Testis (tissue), 3 donors: ENCODE data around the gene SIK3. TPM values are rescaled to one million over a fixed set of nuclear protein-coding genes. Genes with fewer than 3 reads are reported as not detected.

Source experiments
- DNase-seq: peaks from one replicate; pipeline ENCODE4 v3.0.0-alpha.2; 2019
- H3K27ac ChIP-seq, 2 donors: fragments of 200-600 bp; sonication (generic); one replicate each; pipeline ENCODE4 v1.5.1; 2019
- H3K27me3 ChIP-seq: fragments of 200-600 bp; sonication (generic); one replicate; pipeline ENCODE4 v1.5.1; 2019
- H3K36me3 ChIP-seq: fragments of 200-600 bp; sonication (generic); one replicate; pipeline ENCODE4 v1.5.1; 2017; ENCODE audit warnings: low read depth; ENCODE audit errors: missing control alignments
- H3K4me1 ChIP-seq: fragments of 200-600 bp; sonication (generic); one replicate; pipeline ENCODE4 v1.5.1; 2019
- H3K4me3 ChIP-seq, 2 donors: fragments of 200-600 bp; sonication (generic); one replicate each; pipeline ENCODE4 v1.5.1; 2017 to 2019
- H3K9me3 ChIP-seq: fragments of 200-600 bp; sonication (generic); one replicate; pipeline ENCODE4 v1.5.1; 2017
- POLR2A ChIP-seq: fragments of 450-650 bp; IDR thresholded peaks from one replicate; pipeline ENCODE4 v1.6.1; 2017; ENCODE audit warnings: antibody characterized with exemption, mild to moderate bottlenecking, moderate library complexity
- WGBS, 2 donors: methylation state at CpG; one replicate each; pipeline ENCODE4 v1.1.5; 2018; 5-methylcytosine and 5-hydroxymethylcytosine counted together
- intact Hi-C: fragments of 100-400 bp; cut with DNase I; formaldehyde crosslinking; loops from one replicate; pipeline ENCODE4 v1.15.1; 2023; ENCODE audit warnings: low total_unique reads
- polyA plus RNA-seq: library from polyadenylated mRNA; stranded (reverse); fragments of 350-450 nt; fragmentation: Illumina TruSeq; extraction: RNeasy Lipid Tissue Mini Kit (QIAGEN cat#74804); gene quantifications from one replicate; pipeline ENCODE4 v1.2.3, GENCODE V29; 2014; ENCODE audit warnings: low read depth, low replicate concordance; ENCODE audit not compliant: insufficient read depth
- total RNA-seq, 2 donors: library from RNA; depleted of rRNA; stranded (reverse); fragments of >200 nt; gene quantifications; one replicate each; pipeline ENCODE4 v1.2.3, GENCODE V29; 2016
- TF ChIP-seq, protein P1 (sequence below), 3 experiments: fragments of 450-650 bp in 2 of 3; fragments of 200-600 bp in 1 of 3; sonication (generic) in 1 of 3; IDR thresholded peaks; one replicate each; pipeline ENCODE4 v1.5.1; 2016 to 2019; ENCODE audit warnings: antibody characterized with exemption in 3 of 3, mild to moderate bottlenecking in 2 of 3, moderate library complexity in 1 of 3

SIK3 gene
- total and polyA plus RNA-seq, 3 donors from 2014 or later, result 112 to 125 (median 123) TPM

DNA sequence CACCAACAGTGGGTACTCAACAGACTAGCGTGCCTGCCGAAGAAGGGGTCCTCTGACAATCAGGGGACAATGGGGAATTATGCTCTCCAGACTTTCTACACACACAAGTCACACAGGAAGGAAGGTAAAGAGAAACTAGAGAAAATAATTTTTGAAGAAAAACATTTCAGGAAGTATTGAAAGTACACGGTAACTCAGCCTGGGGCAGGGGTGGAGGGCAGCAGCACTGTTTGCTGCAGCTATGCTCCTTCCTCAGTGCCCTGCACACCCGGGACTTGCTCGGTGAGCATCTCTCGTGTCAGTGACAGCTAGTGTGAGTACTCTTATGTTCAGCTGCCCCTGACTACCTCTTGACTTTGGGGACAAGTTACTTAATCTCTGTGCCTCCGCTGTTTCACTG, 242.8 kb downstream of the SIK3 start:
- H3K9me3 ChIP-seq, result no peaks in the 10 kb centered on the region
- no peak for TF ChIP-seq POLR2A
- TF ChIP-seq, protein P1, sequence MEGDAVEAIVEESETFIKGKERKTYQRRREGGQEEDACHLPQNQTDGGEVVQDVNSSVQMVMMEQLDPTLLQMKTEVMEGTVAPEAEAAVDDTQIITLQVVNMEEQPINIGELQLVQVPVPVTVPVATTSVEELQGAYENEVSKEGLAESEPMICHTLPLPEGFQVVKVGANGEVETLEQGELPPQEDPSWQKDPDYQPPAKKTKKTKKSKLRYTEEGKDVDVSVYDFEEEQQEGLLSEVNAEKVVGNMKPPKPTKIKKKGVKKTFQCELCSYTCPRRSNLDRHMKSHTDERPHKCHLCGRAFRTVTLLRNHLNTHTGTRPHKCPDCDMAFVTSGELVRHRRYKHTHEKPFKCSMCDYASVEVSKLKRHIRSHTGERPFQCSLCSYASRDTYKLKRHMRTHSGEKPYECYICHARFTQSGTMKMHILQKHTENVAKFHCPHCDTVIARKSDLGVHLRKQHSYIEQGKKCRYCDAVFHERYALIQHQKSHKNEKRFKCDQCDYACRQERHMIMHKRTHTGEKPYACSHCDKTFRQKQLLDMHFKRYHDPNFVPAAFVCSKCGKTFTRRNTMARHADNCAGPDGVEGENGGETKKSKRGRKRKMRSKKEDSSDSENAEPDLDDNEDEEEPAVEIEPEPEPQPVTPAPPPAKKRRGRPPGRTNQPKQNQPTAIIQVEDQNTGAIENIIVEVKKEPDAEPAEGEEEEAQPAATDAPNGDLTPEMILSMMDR (IDR thresholded peaks at IDR 0.05), result no peak
- no peak for DNase-seq
- H3K27ac ChIP-seq, result no peak overlapping the region
- no peaks in the 10 kb centered on the region for H3K4me1 ChIP-seq
- H3K36me3 ChIP-seq, result no peaks in the 10 kb centered on the region
- H3K27me3 ChIP-seq, result no peaks in the 10 kb centered on the region
- WGBS, 2 donors, result 81 to 90% methylated on average over 7 of the region's 7 CpGs
- no peak overlapping the region for H3K4me3 ChIP-seq
- intact Hi-C loops, result no loop called here

DNA sequence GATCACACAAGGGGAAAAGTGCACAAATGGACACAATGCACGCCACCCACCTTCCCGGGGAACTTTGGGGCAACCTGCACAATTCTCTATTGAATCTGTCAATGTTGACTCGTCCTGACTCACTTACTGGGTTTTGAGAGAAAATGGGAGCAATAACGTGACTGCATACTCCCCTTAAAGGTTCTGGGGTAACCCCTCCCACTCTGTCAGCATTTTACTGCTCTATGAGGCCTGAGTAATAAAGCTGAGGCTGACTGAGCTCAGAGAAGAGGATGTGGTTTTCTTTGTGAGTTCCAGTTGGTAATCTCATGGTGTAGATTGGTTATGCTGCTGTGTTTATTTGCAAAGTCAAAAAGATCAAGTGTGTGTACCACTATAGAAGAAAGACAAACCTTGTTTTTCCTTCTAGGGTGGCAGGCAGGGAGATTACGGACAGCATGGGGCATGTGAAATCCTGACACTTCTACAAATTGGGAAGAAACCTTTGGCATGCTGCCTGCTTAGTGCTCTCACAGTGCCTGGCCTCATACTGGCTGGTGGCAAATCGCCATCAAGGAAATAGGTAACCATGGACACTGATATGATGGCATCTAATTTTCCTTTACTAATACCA, 244.7 kb downstream of the SIK3 start:
- H3K9me3 ChIP-seq, result no peaks in the 10 kb centered on the region
- DNase-seq, result no peak
- intact Hi-C loops, result no loop called here
- no peak overlapping the region for H3K4me3 ChIP-seq
- no peak overlapping the region for H3K27ac ChIP-seq
- WGBS, 2 donors, result 89 to 92% methylated on average over 6 of the region's 6 CpGs
- no peaks in the 10 kb centered on the region for H3K36me3 ChIP-seq
- H3K4me1 ChIP-seq, result no peaks in the 10 kb centered on the region
- TF ChIP-seq, protein P1 (IDR thresholded peaks at IDR 0.05), result no peak
- no peak for TF ChIP-seq POLR2A
- H3K27me3 ChIP-seq, result no peaks in the 10 kb centered on the region

DNA sequence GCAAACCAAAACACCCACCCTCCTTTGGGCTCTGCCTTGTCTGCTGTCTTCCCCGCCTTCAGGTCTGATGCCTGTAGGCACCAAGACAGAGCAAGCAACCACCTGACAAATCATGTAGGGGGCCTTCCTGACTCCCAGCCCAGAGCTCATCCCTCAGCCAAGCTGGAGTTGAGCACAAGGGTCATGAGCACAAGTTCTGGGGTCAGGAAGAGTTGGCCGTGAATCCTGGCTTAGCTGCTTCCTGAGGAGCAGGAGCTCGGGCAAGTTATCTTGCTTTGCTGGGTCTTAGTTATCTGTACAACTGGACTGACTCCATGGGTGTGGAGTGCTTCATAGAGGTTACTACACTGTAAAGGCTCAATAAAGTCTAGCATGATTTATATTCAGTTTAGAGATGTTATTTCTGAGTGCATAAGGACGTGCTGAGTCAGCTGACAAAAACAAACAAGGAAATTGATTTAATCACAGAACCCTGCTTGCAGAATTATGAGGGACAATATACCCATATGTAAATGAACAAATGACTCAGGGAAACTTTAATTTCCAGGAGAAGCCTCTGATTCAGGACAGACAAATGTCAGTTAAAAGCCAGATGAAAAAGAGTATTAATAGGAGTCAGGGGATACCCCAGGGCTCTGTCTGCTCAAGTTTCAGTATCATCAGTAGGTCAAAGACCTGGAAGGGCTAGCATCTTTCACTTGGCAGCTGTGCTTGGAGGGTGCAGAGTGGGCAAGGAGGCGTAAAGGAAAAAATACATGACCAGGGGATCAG, 245.8 kb downstream of the SIK3 start:
- Histone ChIP-seq H3K27me3 (no peaks in the 10 kb centered on the region), H3K4me3 (no peak overlapping the region), H3K9me3 (no peaks in the 10 kb centered on the region), H3K27ac (no peak overlapping the region), H3K4me1 (no peaks in the 10 kb centered on the region), H3K36me3 (no peaks in the 10 kb centered on the region)
- peak; percentile 47 for DNase-seq
- no peak for TF ChIP-seq POLR2A
- TF ChIP-seq, protein P1 (IDR thresholded peaks at IDR 0.05), result no peak
- 59 to 64% methylated on average over 5 of the region's 5 CpGs for WGBS, 2 donors
- intact Hi-C loops, result no loop called here

GRCh38 chr11:116851626-116852025, 246.6 kb downstream of the SIK3 start:
- TF ChIP-seq POLR2A, result no peak
- TF ChIP-seq, protein P1 (IDR thresholded peaks at IDR 0.05), result no peak
- intact Hi-C loops, result no loop called here
- Histone ChIP-seq H3K36me3 (no peaks in the 10 kb centered on the region), H3K4me1 (no peaks in the 10 kb centered on the region), H3K27me3 (no peaks in the 10 kb centered on the region), H3K9me3 (no peaks in the 10 kb centered on the region), H3K4me3 (no peak overlapping the region), H3K27ac (no peak overlapping the region)
- 75 to 86% methylated on average over 7 of the region's 7 CpGs for WGBS, 2 donors
- no peak for DNase-seq
